ENCODE measurements around the gene MMP7.

MMP7 gene

DNA sequence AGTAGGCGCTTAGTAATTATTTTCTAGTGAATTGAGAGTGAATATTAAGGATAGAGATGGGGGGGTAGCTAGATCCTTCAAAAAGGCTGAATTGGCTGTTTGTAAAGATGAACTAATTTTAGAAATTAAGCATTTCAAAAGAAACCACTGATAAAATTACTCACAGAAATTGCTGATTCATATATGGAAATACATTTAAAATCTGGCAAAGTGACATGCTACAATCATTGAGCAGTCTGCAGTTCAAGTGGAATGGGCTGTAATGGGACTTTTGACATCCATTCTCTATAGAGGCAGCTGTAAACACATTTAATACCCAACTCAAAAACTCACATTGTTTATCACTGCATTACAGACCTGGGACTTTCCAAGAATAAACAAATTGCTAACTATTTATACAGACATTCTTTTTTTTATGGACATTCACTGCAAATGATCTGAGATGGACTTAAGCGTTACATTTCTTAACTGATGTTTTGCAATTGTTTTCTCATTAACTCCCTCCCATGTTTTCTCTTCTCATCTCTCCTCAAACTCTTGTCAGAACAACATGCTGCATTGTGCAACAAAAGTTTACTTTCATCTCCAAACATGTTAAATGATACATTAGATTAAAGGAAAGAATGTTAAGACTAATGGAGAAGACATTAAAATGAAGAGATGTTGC lies 42.1 kb upstream of the MMP7 start:
- no peak for DNase-seq (ENCODE audit: extremely low read depth, insufficient read length)
- Histone ChIP-seq H3K4me3 (replicated peaks; ENCODE audit: low read depth, low read length) (no peak overlapping the region), H3K27me3 (replicated peaks; ENCODE audit: control insufficient read depth, insufficient read depth, low read length) (no peaks in the 10 kb centered on the region), H3K36me3 (ENCODE audit: control insufficient read depth, insufficient read depth, low read length) (no peaks in the 10 kb centered on the region)
- TF ChIP-seq, protein P1, sequence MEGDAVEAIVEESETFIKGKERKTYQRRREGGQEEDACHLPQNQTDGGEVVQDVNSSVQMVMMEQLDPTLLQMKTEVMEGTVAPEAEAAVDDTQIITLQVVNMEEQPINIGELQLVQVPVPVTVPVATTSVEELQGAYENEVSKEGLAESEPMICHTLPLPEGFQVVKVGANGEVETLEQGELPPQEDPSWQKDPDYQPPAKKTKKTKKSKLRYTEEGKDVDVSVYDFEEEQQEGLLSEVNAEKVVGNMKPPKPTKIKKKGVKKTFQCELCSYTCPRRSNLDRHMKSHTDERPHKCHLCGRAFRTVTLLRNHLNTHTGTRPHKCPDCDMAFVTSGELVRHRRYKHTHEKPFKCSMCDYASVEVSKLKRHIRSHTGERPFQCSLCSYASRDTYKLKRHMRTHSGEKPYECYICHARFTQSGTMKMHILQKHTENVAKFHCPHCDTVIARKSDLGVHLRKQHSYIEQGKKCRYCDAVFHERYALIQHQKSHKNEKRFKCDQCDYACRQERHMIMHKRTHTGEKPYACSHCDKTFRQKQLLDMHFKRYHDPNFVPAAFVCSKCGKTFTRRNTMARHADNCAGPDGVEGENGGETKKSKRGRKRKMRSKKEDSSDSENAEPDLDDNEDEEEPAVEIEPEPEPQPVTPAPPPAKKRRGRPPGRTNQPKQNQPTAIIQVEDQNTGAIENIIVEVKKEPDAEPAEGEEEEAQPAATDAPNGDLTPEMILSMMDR (IDR thresholded peaks at IDR 0.05; ENCODE audit: insufficient read depth, low read length, poor library complexity, severe bottlenecking): no peak

DNA sequence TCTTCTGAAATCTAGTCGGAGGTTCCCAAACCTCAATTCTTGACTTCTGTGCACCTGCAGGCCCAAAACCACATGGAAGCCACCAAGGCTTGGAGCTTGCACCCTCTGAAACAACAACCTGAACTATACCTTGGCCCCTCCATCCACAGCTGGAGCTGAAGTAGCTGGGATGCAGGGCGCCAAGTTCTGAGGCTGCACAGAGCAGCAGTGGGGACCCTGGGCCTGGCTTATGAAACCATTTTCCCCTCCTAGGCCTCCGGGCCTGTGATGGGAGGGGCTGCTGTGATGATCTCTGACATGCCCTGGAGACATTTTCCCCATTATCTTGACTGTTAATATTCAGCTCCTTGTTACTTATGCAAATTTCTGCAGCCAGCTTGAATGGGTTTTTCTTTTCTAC lies 38.3 kb upstream of the MMP7 start:
- no peak for DNase-seq (ENCODE audit: extremely low read depth, insufficient read length)
- no peaks in the 10 kb centered on the region for H3K36me3 ChIP-seq (ENCODE audit: control insufficient read depth, insufficient read depth, low read length)
- H3K4me3 ChIP-seq (replicated peaks; ENCODE audit: low read depth, low read length): no peak overlapping the region
- TF ChIP-seq, protein P1 (IDR thresholded peaks at IDR 0.05; ENCODE audit: insufficient read depth, low read length, poor library complexity, severe bottlenecking): no peak
- no peaks in the 10 kb centered on the region for H3K27me3 ChIP-seq (replicated peaks; ENCODE audit: control insufficient read depth, insufficient read depth, low read length)

DNA sequence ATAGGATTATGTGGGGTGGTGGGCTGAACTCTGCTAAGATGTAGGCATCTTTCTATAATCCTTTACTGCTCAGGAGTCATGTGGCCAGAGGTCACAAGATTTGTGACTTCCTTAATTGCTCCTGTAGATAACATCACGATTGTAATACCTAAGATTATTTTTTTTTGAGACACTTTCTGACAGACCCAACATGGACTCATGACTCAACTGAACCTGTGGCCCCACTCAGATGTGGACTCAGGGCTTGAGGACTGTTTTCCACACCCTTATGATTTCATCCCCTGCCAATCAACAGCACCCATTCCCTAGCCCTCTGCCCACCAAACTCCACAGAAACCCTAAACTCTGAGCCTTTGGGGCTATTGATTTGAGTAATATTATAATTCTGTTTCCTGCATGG lies 35.6 kb upstream of the MMP7 start:
- Histone ChIP-seq H3K27me3 (replicated peaks; ENCODE audit: control insufficient read depth, insufficient read depth, low read length) (no peaks in the 10 kb centered on the region), H3K36me3 (ENCODE audit: control insufficient read depth, insufficient read depth, low read length) (no peaks in the 10 kb centered on the region), H3K4me3 (replicated peaks; ENCODE audit: low read depth, low read length) (no peak overlapping the region)
- TF ChIP-seq, protein P1 (IDR thresholded peaks at IDR 0.05; ENCODE audit: insufficient read depth, low read length, poor library complexity, severe bottlenecking): no peak
- DNase-seq (ENCODE audit: extremely low read depth, insufficient read length): no peak

DNA sequence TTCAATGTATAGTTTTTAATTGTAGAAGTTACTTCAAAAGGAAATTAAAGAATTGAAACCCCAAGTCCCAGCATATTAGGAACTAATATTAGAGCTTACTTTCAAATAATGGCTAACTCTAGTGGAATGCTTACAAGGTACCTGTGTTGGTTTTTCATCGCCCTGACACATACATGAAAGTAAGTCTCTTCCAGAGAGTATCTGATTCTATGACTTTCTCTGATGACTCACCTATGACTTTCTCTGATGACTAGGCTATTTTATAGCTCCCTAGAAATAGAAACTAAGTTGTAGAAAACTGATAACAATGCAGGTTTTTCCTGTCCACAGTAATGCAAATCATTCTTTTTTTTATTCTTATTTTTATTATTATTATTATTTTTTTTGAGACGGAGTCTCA lies 33.6 kb upstream of the MMP7 start:
- H3K4me3 ChIP-seq (replicated peaks; ENCODE audit: low read depth, low read length): no peak overlapping the region
- DNase-seq (ENCODE audit: extremely low read depth, insufficient read length): no peak
- no peaks in the 10 kb centered on the region for H3K27me3 ChIP-seq (replicated peaks; ENCODE audit: control insufficient read depth, insufficient read depth, low read length)
- TF ChIP-seq, protein P1 (IDR thresholded peaks at IDR 0.05; ENCODE audit: insufficient read depth, low read length, poor library complexity, severe bottlenecking): no peak
- H3K36me3 ChIP-seq (ENCODE audit: control insufficient read depth, insufficient read depth, low read length): no peaks in the 10 kb centered on the region

DNA sequence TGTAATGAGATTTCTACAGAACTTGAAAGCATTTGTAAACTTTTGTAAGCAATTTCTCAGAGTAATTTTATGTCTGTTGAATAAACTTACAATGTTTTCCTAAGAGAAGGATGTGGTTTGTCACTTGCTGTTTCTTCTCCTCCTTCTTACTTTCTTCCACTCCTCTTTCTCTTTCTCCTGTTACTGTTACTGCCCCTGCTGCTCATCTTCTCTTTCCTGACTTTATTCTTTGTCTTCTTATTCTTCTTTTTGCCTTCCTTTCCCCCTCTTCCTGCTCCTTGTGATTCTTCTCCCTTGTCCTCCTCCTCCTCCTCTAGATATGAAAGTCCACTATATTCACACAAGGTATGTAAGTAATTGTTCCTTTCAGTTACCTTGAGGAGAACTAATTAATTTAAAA lies 31.1 kb upstream of the MMP7 start:
- no peaks in the 10 kb centered on the region for H3K27me3 ChIP-seq (replicated peaks; ENCODE audit: control insufficient read depth, insufficient read depth, low read length)
- no peak overlapping the region for H3K4me3 ChIP-seq (replicated peaks; ENCODE audit: low read depth, low read length)
- TF ChIP-seq, protein P1 (IDR thresholded peaks at IDR 0.05; ENCODE audit: insufficient read depth, low read length, poor library complexity, severe bottlenecking): no peak
- no peak for DNase-seq (ENCODE audit: extremely low read depth, insufficient read length)
- no peaks in the 10 kb centered on the region for H3K36me3 ChIP-seq (ENCODE audit: control insufficient read depth, insufficient read depth, low read length)

DNA sequence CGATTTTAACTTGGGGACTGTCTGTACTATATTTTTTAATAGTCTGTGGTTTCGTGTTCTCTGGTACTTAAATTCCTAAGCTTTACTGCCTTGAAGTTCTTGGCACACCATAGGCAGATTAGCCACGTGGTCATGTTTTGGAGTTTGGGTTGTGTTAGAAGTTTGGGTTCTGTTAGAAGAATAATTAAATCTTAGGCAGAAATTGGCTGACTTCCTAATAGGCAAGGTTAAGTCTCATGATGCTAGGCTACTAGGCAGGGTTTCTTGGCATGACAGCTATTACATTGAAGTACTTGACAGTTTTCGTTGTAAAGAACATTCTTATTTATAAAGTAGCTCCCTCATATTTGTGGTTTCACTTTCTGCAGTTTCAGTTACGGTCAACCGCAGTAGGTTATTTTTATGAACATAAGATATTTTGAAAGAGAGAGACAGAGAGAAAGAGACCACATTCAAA lies 30.0 kb upstream of the MMP7 start:
- Histone ChIP-seq H3K4me3 (replicated peaks; ENCODE audit: low read depth, low read length) (no peak overlapping the region), H3K36me3 (ENCODE audit: control insufficient read depth, insufficient read depth, low read length) (no peaks in the 10 kb centered on the region), H3K27me3 (replicated peaks; ENCODE audit: control insufficient read depth, insufficient read depth, low read length) (no peaks in the 10 kb centered on the region)
- peak; percentile 73 for DNase-seq (ENCODE audit: extremely low read depth, insufficient read length)
- TF ChIP-seq, protein P1 (IDR thresholded peaks at IDR 0.05; ENCODE audit: insufficient read depth, low read length, poor library complexity, severe bottlenecking): no peak

Data from GM06990 (cell line).